ENCODE data around the gene RBM10.
"Not testable (repeated sequence)": the region's sequence is repeated elsewhere in the genome, so short reads cannot be mapped to it uniquely, and the experiment has no call there.

RBM10 gene

DNA sequence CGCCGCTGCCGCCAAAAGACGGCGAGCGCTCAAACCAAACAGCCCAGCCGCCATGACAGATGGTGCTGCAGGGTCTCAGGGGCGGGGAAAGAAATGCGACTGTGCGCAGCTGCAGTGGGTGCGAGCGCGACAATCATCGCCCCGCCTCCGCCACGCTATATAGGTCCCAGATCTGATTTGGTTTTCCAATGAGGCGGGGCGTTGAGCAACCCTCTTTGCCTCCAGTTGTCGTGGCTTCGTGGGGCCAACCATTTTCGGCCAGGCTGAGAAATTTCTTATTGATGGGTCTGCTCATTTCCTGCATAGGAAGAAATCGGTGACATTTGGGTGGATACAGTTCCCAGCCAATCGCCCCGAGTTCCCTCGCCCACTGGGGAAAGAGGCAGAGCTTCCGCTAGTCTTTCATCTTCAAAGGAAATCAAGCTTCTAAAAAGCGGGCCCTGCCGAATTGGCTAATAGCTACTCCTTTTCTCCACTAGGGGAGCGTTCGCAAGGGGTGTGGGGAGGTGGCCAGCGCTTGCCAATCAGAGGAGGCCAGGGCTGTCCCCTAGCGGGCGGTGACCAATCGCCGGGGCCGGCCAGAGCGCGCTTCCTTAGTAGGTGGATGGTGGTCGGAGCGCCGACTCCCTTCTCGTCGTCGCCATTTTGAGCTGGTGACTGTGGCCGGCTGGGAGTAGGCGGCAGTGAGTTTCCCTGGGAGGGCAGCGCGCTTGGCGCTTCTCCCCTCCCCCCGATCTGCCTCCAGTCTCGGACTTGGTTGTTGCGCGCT, at the start of gene RBM10, which contains the start of gene NDUFB11:
TSS of gene RBM10 (plus strand) at position 596 of the 769 bp plus-strand sequence. CDS start 2,261 bp downstream, outside the sequence.
TSS of gene NDUFB11 (minus strand) at position 77 of the 769 bp plus-strand sequence. CDS start at position 54, 23 bp downstream.
- H3K36me3 Mint-ChIP-seq, result peaks cover 37% of the 10 kb centered on the region
- CTCF ChIA-PET, result interaction anchor here (1.2 kb wide), 3 partner anchors 14 to 23 kb away, joined by 3 read pairs; no protein-coding TSS in a partner anchor
- peaks cover 3% of the 10 kb centered on the region for H3K9me3 Mint-ChIP-seq
- peaks cover 38% of the 10 kb centered on the region for H3K4me1 Mint-ChIP-seq
- peaks cover 4% of the 10 kb centered on the region for H3K27me3 Mint-ChIP-seq
- H3K4me3 Mint-ChIP-seq, result peak within 1 kb of the TSS; percentile 95
- peak; percentile 94 for DNase-seq
- H3K27ac Mint-ChIP-seq, result peak within 1 kb of the TSS; percentile 99

DNA sequence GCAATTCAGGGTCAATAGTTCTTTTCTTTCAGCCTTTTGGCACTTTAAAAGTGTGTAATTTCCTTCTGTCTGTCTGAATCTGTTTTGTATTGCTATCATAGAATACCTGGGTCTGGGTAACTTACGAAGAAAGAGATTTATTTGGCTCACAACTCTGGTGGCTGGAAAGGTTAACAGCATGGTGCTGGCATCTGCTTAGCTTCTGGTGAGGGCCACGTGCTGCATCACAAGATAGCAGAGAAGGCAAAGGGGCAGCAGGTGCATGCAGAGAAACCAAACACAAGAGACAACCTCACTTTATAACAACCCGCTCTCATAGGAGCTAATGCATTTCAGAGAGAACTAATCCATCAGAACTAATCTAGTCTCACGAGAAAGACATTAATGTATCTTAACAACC, 48.0 kb upstream of the RBM10 start:
- Mint-ChIP-seq H3K27ac (no peak overlapping the region), H3K4me1 (no peaks in the 10 kb centered on the region), H3K4me3 (no peak overlapping the region), H3K9me3 (no peaks in the 10 kb centered on the region), H3K27me3 (no peaks in the 10 kb centered on the region), H3K36me3 (no peaks in the 10 kb centered on the region)
- CTCF ChIA-PET, result no interaction called here
- no peak for DNase-seq

- Mint-ChIP-seq H3K9me3 (no peaks in the 10 kb centered on the region), H3K4me1 (no peaks in the 10 kb centered on the region), H3K27ac (no peak overlapping the region), H3K4me3 (no peak overlapping the region), H3K36me3 (no peaks in the 10 kb centered on the region), H3K27me3 (no peaks in the 10 kb centered on the region)
- CTCF ChIA-PET, result interaction anchor here (0.6 kb wide), 1 partner anchor 1881 kb away, joined by 5 read pairs; no protein-coding TSS in a partner anchor
- no peak for DNase-seq
These were observed 46.5 kb upstream of the RBM10 start for GRCh38 chrX:47098338-47099094.

- Mint-ChIP-seq H3K4me1 (no peaks in the 10 kb centered on the region), H3K27ac (no peak overlapping the region), H3K4me3 (no peak overlapping the region), H3K36me3 (no peaks in the 10 kb centered on the region), H3K9me3 (no peaks in the 10 kb centered on the region), H3K27me3 (no peaks in the 10 kb centered on the region)
- no peak for DNase-seq
- CTCF ChIA-PET, result interaction anchor here (1.0 kb wide), 1 partner anchor 8 kb away, joined by 4 read pairs; no protein-coding TSS in a partner anchor
These were observed 43.8 kb upstream of the RBM10 start for GRCh38 chrX:47101206-47101605.

DNA sequence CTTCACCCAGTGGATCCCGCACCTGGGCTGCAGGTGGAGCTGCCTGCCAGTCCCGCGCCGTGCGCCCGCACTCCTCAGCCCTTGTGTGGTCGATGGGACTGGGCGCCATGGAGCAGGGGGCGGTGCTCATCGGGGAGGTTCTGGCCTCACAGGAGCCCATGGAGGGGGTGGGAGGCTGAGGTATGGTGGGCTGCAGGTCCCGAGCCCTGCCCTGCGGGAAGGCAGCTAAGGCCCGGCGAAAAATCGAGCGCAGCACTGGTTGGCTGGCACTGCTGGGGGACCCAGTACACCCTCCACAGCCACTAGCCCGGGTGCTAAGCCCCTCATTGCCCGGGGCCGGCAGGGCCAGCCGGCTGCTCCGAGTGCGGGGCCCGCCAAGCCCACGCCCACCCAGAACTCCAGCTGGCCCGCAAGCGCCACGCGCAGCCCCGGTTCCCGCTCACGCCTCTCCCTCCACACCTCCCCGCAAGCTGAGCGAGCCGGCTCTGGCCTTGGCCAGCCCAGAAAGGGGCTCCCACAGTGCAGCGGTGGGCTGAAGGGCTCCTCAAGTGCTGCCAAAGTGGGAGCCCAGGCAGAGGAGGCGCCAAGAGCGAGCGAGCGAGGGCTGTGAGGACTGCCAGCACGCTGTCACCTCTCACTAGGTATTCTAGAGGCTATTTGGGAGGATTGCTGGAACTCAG, 33.9 kb upstream of the RBM10 start:
- H3K9me3 Mint-ChIP-seq, CTCF ChIA-PET, H3K4me1 Mint-ChIP-seq, H3K36me3 Mint-ChIP-seq, H3K27me3 Mint-ChIP-seq, H3K4me3 Mint-ChIP-seq, DNase-seq, H3K27ac Mint-ChIP-seq: not testable (repeated sequence)

DNA sequence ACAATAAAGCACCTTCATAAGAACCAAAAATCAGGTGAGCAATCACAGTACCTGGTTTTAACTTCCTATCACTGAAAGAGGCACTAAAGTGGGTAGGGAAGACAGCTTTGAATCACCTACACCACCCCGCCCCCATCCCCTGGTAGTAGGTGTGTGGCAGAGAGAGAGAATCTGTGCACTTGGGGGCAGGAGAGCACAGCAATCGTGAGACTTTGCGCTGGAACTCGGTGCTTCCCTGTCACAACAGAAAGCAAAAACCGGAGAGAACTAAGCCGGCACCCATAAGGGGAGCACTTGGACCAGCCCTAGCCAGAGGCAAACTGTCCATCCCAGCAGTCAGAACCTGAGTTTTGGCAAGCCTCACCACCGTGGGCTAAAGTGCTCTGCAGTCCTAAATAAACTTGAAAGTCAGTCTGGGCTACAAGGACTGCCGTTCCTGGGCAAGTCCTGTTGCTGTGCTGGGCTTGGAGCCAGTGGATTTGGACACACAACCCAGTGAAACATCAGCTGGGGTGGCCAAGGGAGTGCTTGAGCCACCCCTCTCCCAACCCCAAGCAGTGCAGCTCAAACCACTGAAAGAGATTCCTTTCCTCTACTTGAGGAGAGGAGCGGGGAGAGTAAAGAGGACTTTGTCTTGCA, 32.6 kb upstream of the RBM10 start:
- CTCF ChIA-PET, result no interaction called here

DNA sequence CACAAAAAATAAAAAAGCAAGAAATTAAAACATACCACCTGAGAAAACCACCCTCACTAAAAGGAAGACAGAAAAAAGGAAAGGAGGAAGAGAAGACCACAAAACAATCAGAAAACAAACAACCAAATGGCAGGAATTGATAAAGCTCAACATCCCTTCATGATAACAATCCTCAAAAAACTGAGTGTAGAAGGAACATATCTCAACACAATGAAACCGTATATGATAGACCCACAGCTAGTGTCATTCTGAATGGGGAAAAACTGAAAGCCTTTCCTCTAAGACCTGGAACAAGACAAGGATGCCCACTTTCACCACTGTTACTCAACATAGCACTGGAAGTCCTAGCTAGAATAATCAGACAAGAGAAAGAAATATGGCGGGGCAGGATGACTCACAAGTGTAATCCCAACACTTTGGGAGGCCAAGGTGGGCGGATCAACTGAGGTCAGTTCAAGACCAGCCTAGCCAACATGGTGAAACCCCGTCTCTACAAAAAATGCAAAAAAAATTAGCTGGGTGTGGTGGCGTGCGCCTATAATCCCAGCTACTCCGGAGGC, 28.4 kb upstream of the RBM10 start:
- not testable (repeated sequence) for H3K27me3 Mint-ChIP-seq

More for the DNA sequence above, 32.6 kb upstream of the RBM10 start:
- Mint-ChIP-seq H3K4me1 (no peaks in the 10 kb centered on the region), H3K36me3 (no peaks in the 10 kb centered on the region), H3K27ac (no peak overlapping the region), H3K9me3 (no peaks in the 10 kb centered on the region), H3K4me3 (no peak overlapping the region), H3K27me3 (no peaks in the 10 kb centered on the region)
- no peak for DNase-seq

GRCh38 chrX:47124466-47124865, 20.6 kb upstream of the RBM10 start:
- H3K36me3 Mint-ChIP-seq, CTCF ChIA-PET: not testable (repeated sequence)

More for the DNA sequence above, 28.4 kb upstream of the RBM10 start:
- CTCF ChIA-PET, result interaction anchor here (0.6 kb wide), 1 partner anchor 413 kb away, joined by 3 read pairs; no protein-coding TSS in a partner anchor
- not testable (repeated sequence) for DNase-seq, H3K27ac Mint-ChIP-seq, H3K4me1 Mint-ChIP-seq, H3K9me3 Mint-ChIP-seq, H3K36me3 Mint-ChIP-seq, H3K4me3 Mint-ChIP-seq

DNA sequence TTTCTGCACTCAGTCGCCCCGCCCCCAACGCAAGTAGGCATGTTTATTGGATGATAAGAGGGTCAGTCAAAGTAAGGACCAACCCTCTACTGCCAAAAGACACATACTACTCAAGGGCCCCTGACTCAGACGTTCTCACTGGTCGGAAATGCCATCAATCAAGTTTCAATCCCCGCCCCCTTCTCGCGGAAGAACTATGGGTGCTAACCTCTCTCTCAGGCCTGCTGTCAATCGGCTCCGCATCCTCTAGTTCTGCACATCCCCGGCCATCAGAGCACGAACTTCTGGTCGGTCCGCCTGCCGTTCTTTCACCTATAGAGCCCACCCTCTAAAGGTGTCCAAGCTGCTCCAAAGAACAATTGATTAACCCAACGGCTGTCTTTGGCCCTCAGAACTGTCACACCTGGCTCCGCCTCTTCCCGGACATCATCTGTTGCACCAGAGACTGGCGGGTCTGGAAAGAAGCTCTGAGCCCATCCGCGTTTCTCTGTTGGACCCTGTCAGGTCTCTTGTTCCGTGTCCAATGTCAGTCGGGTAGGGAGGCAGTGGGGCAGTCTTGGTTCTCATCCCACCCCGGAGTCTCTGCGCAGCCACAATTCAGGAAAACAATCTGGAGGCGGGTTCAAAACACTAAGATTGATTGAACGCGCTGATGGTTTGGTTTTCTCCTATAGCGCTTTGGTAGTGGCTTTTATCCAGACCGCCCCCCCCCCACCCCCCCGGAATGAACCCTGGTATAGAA, 15.7 kb upstream of the RBM10 start:
- CTCF ChIA-PET, result interaction anchor here (1.0 kb wide), 1 partner anchor 16 kb away, joined by 3 read pairs; the partner anchor contains the start of genes NDUFB11 and RBM10
- H3K4me1 Mint-ChIP-seq, result peaks cover 9% of the 10 kb centered on the region
- H3K9me3 Mint-ChIP-seq, result no peaks in the 10 kb centered on the region
- peak overlapping the region; percentile 97 for H3K27ac Mint-ChIP-seq
- peak overlapping the region; percentile 97 for H3K4me3 Mint-ChIP-seq
- H3K27me3 Mint-ChIP-seq, result no peaks in the 10 kb centered on the region
- peak; percentile 91 for DNase-seq
- no peaks in the 10 kb centered on the region for H3K36me3 Mint-ChIP-seq

More at GRCh38 chrX:47124466-47124865, 20.6 kb upstream of the RBM10 start:
- H3K9me3 Mint-ChIP-seq, H3K4me3 Mint-ChIP-seq, DNase-seq, H3K27me3 Mint-ChIP-seq, H3K4me1 Mint-ChIP-seq, H3K27ac Mint-ChIP-seq: not testable (repeated sequence)

GRCh38 chrX:47129899-47130358, 15.1 kb upstream of the RBM10 start:
- CTCF ChIA-PET, result interaction anchor here (1.0 to 1.1 kb wide), 2 partner anchors 15 kb away, joined by 3 read pairs; partner anchors contain the start of genes NDUFB11 and RBM10
- Mint-ChIP-seq H3K4me1 (peaks cover 9% of the 10 kb centered on the region), H3K36me3 (no peaks in the 10 kb centered on the region), H3K4me3 (peak overlapping the region; percentile 97), H3K27me3 (no peaks in the 10 kb centered on the region), H3K27ac (peak overlapping the region; percentile 97), H3K9me3 (no peaks in the 10 kb centered on the region)
- no peak for DNase-seq

DNA sequence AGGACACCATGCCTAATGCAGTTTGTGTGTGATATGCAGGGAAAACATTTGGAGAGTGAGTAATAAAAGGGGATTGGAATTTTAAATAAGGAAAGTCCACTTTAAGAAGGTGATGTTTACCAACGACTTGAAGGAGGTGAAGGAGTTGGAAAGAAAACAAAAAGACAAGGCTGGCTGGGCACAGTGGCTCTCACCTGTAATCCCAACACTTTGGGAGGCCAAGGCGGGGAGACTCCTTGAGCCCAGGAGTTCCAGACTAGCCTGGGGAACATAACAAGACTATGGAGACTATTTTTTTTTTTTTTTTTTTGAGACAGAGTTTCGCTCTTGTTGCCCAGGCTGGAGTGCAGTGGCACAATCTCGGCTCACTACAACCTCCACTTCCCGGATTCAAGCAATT, 11.5 kb upstream of the RBM10 start:
- no peak overlapping the region for H3K27ac Mint-ChIP-seq
- H3K27me3 Mint-ChIP-seq, result no peaks in the 10 kb centered on the region
- peaks cover 4% of the 10 kb centered on the region for H3K4me1 Mint-ChIP-seq
- H3K4me3 Mint-ChIP-seq, result no peak overlapping the region
- H3K36me3 Mint-ChIP-seq, result peaks cover 1% of the 10 kb centered on the region
- CTCF ChIA-PET, result no interaction called here
- DNase-seq, result no peak
- no peaks in the 10 kb centered on the region for H3K9me3 Mint-ChIP-seq

DNA sequence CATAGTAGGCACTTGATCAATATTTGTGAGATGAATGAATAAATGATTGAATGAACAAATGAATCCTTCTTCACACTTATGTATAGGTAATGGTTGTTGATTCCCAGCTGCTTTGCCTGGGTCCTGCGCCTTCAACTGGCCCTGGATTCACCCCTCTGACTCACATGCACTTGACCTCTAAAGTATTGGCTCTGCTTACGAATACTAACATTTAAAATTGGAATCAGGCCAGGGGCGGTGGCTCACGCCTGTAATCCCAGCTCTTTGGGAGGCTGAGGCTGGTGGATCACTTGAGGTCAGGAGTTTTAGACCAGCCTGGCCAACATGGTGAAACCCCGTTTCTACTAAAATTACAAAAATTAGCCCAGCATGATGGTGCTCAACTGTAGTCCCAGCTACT, 9.4 kb upstream of the RBM10 start:
- H3K9me3 Mint-ChIP-seq, H3K4me1 Mint-ChIP-seq, H3K4me3 Mint-ChIP-seq, H3K27me3 Mint-ChIP-seq, DNase-seq, CTCF ChIA-PET, H3K27ac Mint-ChIP-seq: not testable (repeated sequence)
- H3K36me3 Mint-ChIP-seq, result peaks cover 11% of the 10 kb centered on the region

- Mint-ChIP-seq H3K4me1 (peaks cover 17% of the 10 kb centered on the region), H3K4me3 (no peak overlapping the region), H3K27me3 (no peaks in the 10 kb centered on the region), H3K36me3 (peaks cover 26% of the 10 kb centered on the region), H3K9me3 (no peaks in the 10 kb centered on the region), H3K27ac (no peak overlapping the region)
- CTCF ChIA-PET, result no interaction called here
- no peak for DNase-seq
These were observed 6.8 kb upstream of the RBM10 start for GRCh38 chrX:47138171-47138570.

All from activated naive CD4-positive, alpha-beta T cell treated with anti-CD3 and anti-CD28 coated beads, Interleukin-2, amount 10 ng/mL, durations not matched to agents 7 days and 5 days (primary cell).